ENCODE data around the gene ZNF853.
"Not testable (repeated sequence)": the region's sequence is repeated elsewhere in the genome, so short reads cannot be mapped to it uniquely, and the experiment has no call there.

The ZNF853 gene

DNA sequence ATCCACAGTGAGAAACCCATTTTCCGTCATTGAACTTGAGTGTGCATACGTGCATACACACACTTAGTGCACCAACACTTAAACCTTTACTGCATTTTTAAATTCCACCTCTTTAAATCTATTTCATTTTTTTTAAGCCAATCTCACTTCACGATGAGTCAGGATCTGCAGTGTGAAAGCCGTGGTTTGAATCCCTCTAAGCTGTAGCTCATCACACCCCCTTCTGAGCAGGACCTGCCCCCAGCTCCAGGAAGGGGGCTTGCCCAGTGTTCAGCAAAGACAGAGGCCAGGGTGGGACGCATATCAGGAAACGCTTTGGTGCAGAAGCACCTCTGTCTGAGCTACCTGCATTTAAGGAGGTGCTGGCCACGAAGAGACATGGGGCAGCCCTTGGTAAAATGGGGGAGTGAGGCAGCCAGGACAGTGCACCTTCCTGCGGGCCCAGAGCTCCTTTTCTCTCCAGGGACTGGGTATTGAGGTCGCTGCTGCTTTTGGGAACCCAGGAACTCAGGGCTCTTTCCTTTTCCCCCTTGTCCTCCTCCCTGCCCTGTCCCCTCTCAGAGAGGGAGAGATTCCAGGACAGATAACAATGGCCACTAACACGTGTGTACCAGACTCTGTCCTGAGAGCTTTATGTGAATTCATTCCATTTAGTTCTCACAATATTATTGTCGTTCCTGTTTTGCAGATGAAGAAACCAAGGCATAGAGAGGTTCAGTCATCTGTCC is 43.4 kb downstream of the ZNF853 start:
- Histone ChIP-seq H3K4me1 (peaks cover 0 to 2% (median 1%) of the 10 kb centered on the region in 4 donors), H3K36me3 (peaks cover 13 to 26% (median 22%) of the 10 kb centered on the region in 3 donors), H3K27me3 (peaks cover 0 to 2% of the 10 kb centered on the region in 2 donors), H3K27ac (no peak overlapping the region), H3K9me3 (no peaks in the 10 kb centered on the region), H3K4me3 (no peak overlapping the region)
- no peak for TF ChIP-seq CTCF (IDR thresholded peaks at IDR 0.05)
- intact Hi-C loops (cut with DNase I; ENCODE audit: low total_unique reads): loop anchor here (5.0 kb wide), 1 partner anchor 954 kb away; no protein-coding TSS in a partner anchor
- no peak for DNase-seq

DNA sequence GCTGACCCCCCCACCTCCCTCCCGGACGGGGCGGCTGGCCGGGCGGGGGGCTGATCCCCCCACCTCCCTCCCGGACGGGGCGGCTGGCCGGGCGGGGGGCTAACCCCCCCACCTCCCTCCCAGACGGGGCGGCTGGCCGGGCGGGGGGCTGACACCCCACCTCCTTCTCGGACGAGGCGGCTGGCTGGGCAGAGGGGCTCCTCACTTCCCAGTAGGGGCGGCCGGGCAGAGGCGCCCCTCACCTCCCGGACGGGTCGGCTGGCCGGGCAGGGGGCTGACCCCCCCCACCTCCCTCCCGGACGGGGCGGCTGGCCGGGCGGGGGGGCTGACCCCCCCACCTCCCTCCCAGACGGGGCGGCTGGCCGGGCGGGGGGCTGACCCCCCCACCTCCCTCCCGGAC is 55.4 kb downstream of the ZNF853 start:
- H3K4me1 ChIP-seq; intact Hi-C loops (cut with DNase I; ENCODE audit: low total_unique reads); H3K36me3 ChIP-seq; DNase-seq; H3K27ac ChIP-seq; H3K27me3 ChIP-seq; H3K4me3 ChIP-seq: not testable (repeated sequence)
- H3K9me3 ChIP-seq: peaks cover 24 to 48% (median 28%) of the 10 kb centered on the region in 3 donors

All from tibial artery (tissue), 4 donors.